K562 (cell line): ENCODE measurements around the gene SERGEF. TPM values are rescaled to one million over a fixed set of nuclear protein-coding genes. Genes with fewer than 3 reads are reported as not detected.

Experiments
- ATAC-seq: fragments of 200-7000 bp; cut with Tn5 transposase; 3 replicates; pipeline ENCODE4 v1.9.1; 2020; ENCODE audit warnings: moderate library complexity
- BruUV-seq: library from RNA; stranded (reverse); fragments of 400-500 nt; replicated peaks from 2 replicates; lab custom pipeline; 2021; lab: Mats Ljungman, UMichigan
- CTCF ChIA-PET: fragments of 300-600 bp; formaldehyde crosslinking; extraction: SDS; loops from one replicate; lab custom pipeline; 2021; ENCODE audit warnings: low intra/inter-chr PET ratio; lab: Yijun Ruan, JAX
- POLR2A ChIA-PET: fragments of 300-600, 350-650 bp; sonication (Branson Sonifier 250); formaldehyde crosslinking; extraction: SDS; loops from one replicate; lab custom pipeline; 2021; ENCODE audit warnings: antibody characterized with exemption, inconsistent platforms; lab: Yijun Ruan, JAX
- DNase-seq, 4 experiments: peaks; one replicate each; pipeline versions ENCODE4 v3.0.0 to v3.0.0-alpha.2; 2011 to 2018; ENCODE audit warnings: low spot score in 3 of 4, mixed read lengths in 3 of 4; ENCODE audit errors: extremely low read depth in 1 of 4
- FAIRE-seq: peaks from 2 replicates; lab custom pipeline; 2011; peaks lifted over from hg19 to GRCh38; lab: Jason Lieb, UNC
- H2AFZ ChIP-seq: 2 replicates; pipeline ENCODE4 v1.6.0; 2011; ENCODE audit warnings: low read depth, low read length, control low read depth, inconsistent platforms
- H3K27ac ChIP-seq: fragments of 200-600 bp; 3 replicates; pipeline ENCODE4 v1.8.0; 2011; ENCODE audit warnings: low read depth, mild to moderate bottlenecking, control low read depth, inconsistent platforms, low read length, moderate library complexity, mixed read lengths; ENCODE audit errors: extremely low read depth
- H3K27me3 ChIP-seq, 2 experiments: fragments of 300-600 bp in 1 of 2; 2 replicates in 1 of 2; 3 replicates in 1 of 2; pipeline versions ENCODE4 v1.6.0 to v1.8.0; 2011; ENCODE audit warnings: inconsistent platforms in 2 of 2, low read length in 2 of 2, mild to moderate bottlenecking in 1 of 2, mixed read lengths in 1 of 2, moderate library complexity in 1 of 2; ENCODE audit not compliant: control insufficient read depth in 2 of 2, insufficient read depth in 2 of 2
- H3K36me3 ChIP-seq: fragments of 300-600 bp; 3 replicates; pipeline ENCODE4 v1.8.0; 2011; ENCODE audit warnings: mild to moderate bottlenecking, low read length, inconsistent platforms; ENCODE audit not compliant: control insufficient read depth, insufficient read depth
- H3K4me1 ChIP-seq, 2 experiments: fragments of 200-600 bp in 1 of 2; replicated peaks in 1 of 2; 2 replicates in 1 of 2; 3 replicates in 1 of 2; pipeline versions ENCODE4 v1.5.1 to v1.8.0; 2011; ENCODE audit warnings: inconsistent platforms in 2 of 2, low read length in 2 of 2, mild to moderate bottlenecking in 1 of 2, mixed read lengths in 1 of 2, moderate library complexity in 1 of 2; ENCODE audit not compliant: control insufficient read depth in 2 of 2, insufficient read depth in 2 of 2
- H3K4me2 ChIP-seq: 2 replicates; pipeline ENCODE4 v1.6.1; 2011; ENCODE audit warnings: low read length, control low read depth, inconsistent platforms, mixed read lengths; ENCODE audit not compliant: insufficient read depth
- H3K4me3 ChIP-seq: fragments of 200-600 bp; sonication (generic), shearing (Covaris generic); 2 replicates; pipeline ENCODE4 v1.5.1; 2016; ENCODE audit warnings: control low read depth, inconsistent platforms
- H3K79me2 ChIP-seq: fragments of 200-600 bp; 3 replicates; pipeline ENCODE4 v1.8.0; 2011; ENCODE audit warnings: low read length, inconsistent platforms; ENCODE audit not compliant: control insufficient read depth, insufficient read depth
- H3K9ac ChIP-seq, 2 experiments: 2 replicates each; pipeline versions ENCODE4 v1.6.0 to v1.6.1; 2011; ENCODE audit warnings: low read depth in 2 of 2, low read length in 2 of 2, control low read depth in 1 of 2, inconsistent platforms in 1 of 2, mild to moderate bottlenecking in 1 of 2, mixed read lengths in 1 of 2; ENCODE audit not compliant: insufficient read depth in 1 of 2
- H3K9me1 ChIP-seq: one replicate; pipeline ENCODE4 v1.6.0; 2011; ENCODE audit warnings: inconsistent platforms, mild to moderate bottlenecking, low read length, moderate library complexity; ENCODE audit not compliant: control insufficient read depth, insufficient read depth
- H3K9me3 ChIP-seq: replicated peaks from 2 replicates; pipeline ENCODE4 v1.5.1; 2011; ENCODE audit warnings: low read depth, low read length, inconsistent platforms; ENCODE audit not compliant: control insufficient read depth, insufficient read depth
- H4K20me1 ChIP-seq: replicated peaks from 2 replicates; pipeline ENCODE4 v1.6.1; 2011; ENCODE audit warnings: low read length, inconsistent platforms, mixed read lengths; ENCODE audit not compliant: control insufficient read depth, insufficient read depth
- ETS2 ChIP-seq: IDR thresholded peaks from 2 replicates; pipeline ENCODE4 v1.6.1; 2016; ENCODE audit warnings: borderline replicate concordance, missing genetic modification characterization, mild to moderate bottlenecking, moderate library complexity, missing compliant biosample characterization; ENCODE audit not compliant: poor library complexity, severe bottlenecking
- JUND ChIP-seq, 2 experiments: IDR thresholded peaks; 2 replicates in 1 of 2; 3 replicates in 1 of 2; pipeline ENCODE4 v1.6.1; 2011; ENCODE audit warnings: borderline replicate concordance in 2 of 2, low read depth in 2 of 2, low read length in 2 of 2, improper control_type of control experiment in 1 of 2, missing biosample characterization in 1 of 2, missing genetic modification characterization in 1 of 2, missing genetic modification reagents in 1 of 2
- KDM2B ChIP-seq: fragments of 250-450 bp; sonication (Bioruptor Pico); IDR thresholded peaks from 2 replicates; pipeline ENCODE4 v1.8.0; 2021; ENCODE audit warnings: mild to moderate bottlenecking, moderate library complexity
- NCOA2 ChIP-seq, 2 experiments: fragments of 450-650 bp; IDR thresholded peaks; 2 replicates each; pipeline ENCODE4 v1.6.1; 2018; ENCODE audit warnings: mild to moderate bottlenecking in 2 of 2, moderate library complexity in 1 of 2; ENCODE audit not compliant: partially characterized antibody in 2 of 2
- SRSF7 ChIP-seq: fragments of 200-400 bp; formaldehyde crosslinking; optimal IDR thresholded peaks from 2 replicates; pipeline ENCODE3; 2017; ENCODE audit warnings: mild to moderate bottlenecking, low read depth, low read length
- XRCC4 ChIP-seq: IDR thresholded peaks from one replicate; pipeline ENCODE4 v1.6.1; 2011; ENCODE audit not compliant: insufficient read depth, insufficient read length; ENCODE audit errors: extremely low read depth
- ZFPM2 ChIP-seq: fragments of 250-450 bp; sonication (Bioruptor Pico); IDR thresholded peaks from 2 replicates; pipeline ENCODE4 v1.5.1; 2022; ENCODE audit warnings: mild to moderate bottlenecking
- WGBS: fragments of 100-300 bp; shearing (Covaris generic); methylation state at CpG from one replicate; pipeline ENCODE4 v1.1.6; 2016; ENCODE audit warnings: low coverage, mixed read lengths; ENCODE audit not compliant: insufficient coverage; ENCODE audit errors: missing lambda C conversion rate; 5-methylcytosine and 5-hydroxymethylcytosine counted together
- in situ Hi-C: fragments of 300-500 bp; cut with MboI; formaldehyde crosslinking; loops from 4 replicates; pipeline ENCODE4 v1.15.0; 2018; ENCODE audit warnings: inconsistent platforms, mixed read lengths
- intact Hi-C: fragments of 100-400 bp; cut with micrococcal nuclease; formaldehyde crosslinking; loops from 2 replicates; pipeline ENCODE4 v1.14.2; 2022
- polyA plus RNA-seq, 8 experiments: library from polyadenylated mRNA; depleted of rRNA in 4 of 8; stranded (reverse) in 5 of 8; unstranded in 3 of 8; fragments of >200 nt; fragmentation: Nextera tagmentation in 2 of 8; fragmentation: Illumina TruSeq in 1 of 8; extraction: Ambion mirVana in 2 of 8; extraction: Trizol in 1 of 8; gene quantifications; 2 replicates each; pipeline versions ENCODE4 v1.2.1 to v1.2.3, GENCODE V29; 2011 to 2014; ENCODE audit warnings: inconsistent platforms in 1 of 8, missing spikeins in 1 of 8
- total RNA-seq, 7 experiments: library from RNA; depleted of rRNA in 6 of 7; stranded (reverse); fragments of >200 nt in 6 of 7; fragmentation: Illumina TruSeq in 2 of 7; extraction: Trizol in 2 of 7; gene quantifications; 2 replicates each; pipeline versions ENCODE4 v1.2.1 to v1.2.3, GENCODE V29; 2011 to 2021; ENCODE audit warnings: low replicate concordance in 1 of 7

SERGEF gene
- total and polyA plus RNA-seq, 9 of the 15 experiments (the other 6 are each of a cell fraction or from before 2014, with no cell fraction given) = 10.2 to 28.0 (median 19.9) TPM

GRCh38 chr11:17812865-17813187, 200.0 kb downstream of the SERGEF start:
- DNase-seq = no peak
- in situ Hi-C loops = no loop called here
- intact Hi-C loops = no loop called here
- CTCF ChIA-PET = no interaction called here
- TF ChIP-seq XRCC4 = no peak
- no peak for TF ChIP-seq ZFPM2
- no peak for TF ChIP-seq SRSF7
- TF ChIP-seq JUND (IDR thresholded peaks at IDR 0.05; ENCODE audit: borderline replicate concordance, low read depth, low read length) = no peak
- TF ChIP-seq JUND (tag; IDR thresholded peaks at IDR 0.05; ENCODE audit: borderline replicate concordance, low read depth, low read length) = no peak
- TF ChIP-seq ETS2 = no peak
- TF ChIP-seq KDM2B (CRISPR knock-in tag) = no peak
- TF ChIP-seq NCOA2 (IDR thresholded peaks at IDR 0.05; ENCODE audit: partially characterized antibody in 2 of 2) = no peak
- TF ChIP-seq, all 486 proteins: peak for 0
- FAIRE-seq (no peak), ATAC-seq (no peak)
- BruUV-seq = no TSS peak
- peaks cover 5% of the 10 kb centered on the region; the same call in 1 of the 2 replicates for H4K20me1 ChIP-seq
- H3K27me3 ChIP-seq = no peaks in the 10 kb centered on the region
- no peaks in the 10 kb centered on the region for H3K79me2 ChIP-seq
- no peaks in the 10 kb centered on the region for H3K9me3 ChIP-seq
- H3K4me3 ChIP-seq = no peak overlapping the region
- no peaks in the 10 kb centered on the region for H3K4me1 ChIP-seq
- H3K9me1 ChIP-seq = no peaks in the 10 kb centered on the region
- WGBS = 29% methylated on average over 4 of the region's 4 CpGs
- no peaks in the 10 kb centered on the region for H3K36me3 ChIP-seq
- H3K27ac ChIP-seq = no peak overlapping the region
- no peak overlapping the region for H3K4me2 ChIP-seq
- POLR2A ChIA-PET = interaction anchor here (0.8 to 1.1 kb wide), 2 partner anchors 19 to 26 kb away, joined by 3 read pairs; no protein-coding TSS in a partner anchor
- H2AFZ ChIP-seq = no peak overlapping the region
- no peak overlapping the region for H3K9ac ChIP-seq
